ENCODE measurements around the gene PRLH. TPM values are rescaled to one million over a fixed set of nuclear protein-coding genes. Genes with fewer than 3 reads are reported as not detected.
A peak's percentile ranks its signal among the peaks of the same experiment; 100 is the strongest.

Gene PRLH
- total and polyA plus RNA-seq, 2 of the 13 experiments (the other 11 are each of a cell fraction or from before 2014, with no cell fraction given): not detected

- no peak for TF ChIP-seq MAFK (conservative IDR thresholded peaks at IDR 0.05 in 1 of 2, IDR thresholded peaks at IDR 0.05 in 1 of 2; ENCODE audit: low read length in 2 of 2)
- TF ChIP-seq HNRNPL (IDR thresholded peaks at IDR 0.05; ENCODE audit: low read depth, low read length): peak; percentile 87
- TF ChIP-seq SRSF4 (IDR thresholded peaks at IDR 0.05; ENCODE audit: low read depth, low read length, poor library complexity, severe bottlenecking): no peak
- TF ChIP-seq ISX (CRISPR knock-in tag; conservative IDR thresholded peaks at IDR 0.05): no peak
- TF ChIP-seq FOXO1 (CRISPR knock-in tag; IDR thresholded peaks at IDR 0.05): no peak
- 0 out of 2 replicates have a peak, but pooled peaks have one; percentile 23 for TF ChIP-seq DPF2 (CRISPR knock-in tag; IDR thresholded peaks at IDR 0.05; ENCODE audit: borderline replicate concordance, low read depth)
- no peak for TF ChIP-seq ZZZ3 (CRISPR knock-in tag; IDR thresholded peaks at IDR 0.05; ENCODE audit: borderline replicate concordance)
- TF ChIP-seq MLX (CRISPR knock-in tag; IDR thresholded peaks at IDR 0.05): no peak
- TF ChIP-seq KLF13 (CRISPR knock-in tag; IDR thresholded peaks at IDR 0.05): no peak
- TF ChIP-seq FUBP1 (CRISPR knock-in tag; IDR thresholded peaks at IDR 0.05; ENCODE audit: borderline replicate concordance): no peak
- no peak for TF ChIP-seq KDM3A (CRISPR knock-in tag; IDR thresholded peaks at IDR 0.05; ENCODE audit: low read depth)
- TF ChIP-seq ZBTB38 (CRISPR knock-in tag; IDR thresholded peaks at IDR 0.05): peak; percentile 69
- TF ChIP-seq GTF2F1 (IDR thresholded peaks at IDR 0.05; ENCODE audit: low read length): no peak
- no peak for TF ChIP-seq SETDB1 (CRISPR knock-in tag; IDR thresholded peaks at IDR 0.05; ENCODE audit: borderline replicate concordance)
- no peak for TF ChIP-seq HHEX (CRISPR knock-in tag; IDR thresholded peaks at IDR 0.05)
- no peak for TF ChIP-seq PLSCR1 (CRISPR knock-in tag; IDR thresholded peaks at IDR 0.05; ENCODE audit: borderline replicate concordance)
- TF ChIP-seq ZHX1 (CRISPR knock-in tag; IDR thresholded peaks at IDR 0.05; ENCODE audit: low read depth): no peak
- TF ChIP-seq NFKBIZ (CRISPR knock-in tag; IDR thresholded peaks at IDR 0.05): no peak
- TF ChIP-seq DDIT3 (CRISPR knock-in tag; IDR thresholded peaks at IDR 0.05): no peak
- no peak for TF ChIP-seq ATM (IDR thresholded peaks at IDR 0.05; ENCODE audit: borderline replicate concordance)
- TF ChIP-seq DNMT1 (CRISPR knock-in tag; IDR thresholded peaks at IDR 0.05): no peak
- no peak for TF ChIP-seq GPN1 (CRISPR knock-in tag; IDR thresholded peaks at IDR 0.05; ENCODE audit: borderline replicate concordance)
- TF ChIP-seq CREBL2 (CRISPR knock-in tag; IDR thresholded peaks at IDR 0.05; ENCODE audit: borderline replicate concordance): no peak
- TF ChIP-seq REPIN1 (CRISPR knock-in tag; IDR thresholded peaks at IDR 0.05; ENCODE audit: borderline replicate concordance, low read depth): no peak
Observed at GRCh38 chr2:237593596-237594320, 27.4 kb downstream of the PRLH start (continued).
